A673 (cell line): ENCODE data around the gene TLE3. TPM values are rescaled to one million over a fixed set of nuclear protein-coding genes. Genes with fewer than 3 reads are reported as not detected.

Source experiments
- BruUV-seq: library from RNA; stranded (reverse); fragments of 400-500 nt; replicated peaks from 2 replicates; lab custom pipeline; 2021; lab: Mats Ljungman, UMichigan
- CTCF ChIA-PET: fragments of 300-600 bp; sonication (Branson Sonifier 250); formaldehyde crosslinking; loops from one replicate; lab custom pipeline; 2022; ENCODE audit warnings: antibody characterized with exemption; lab: Charles Lee
- POLR2A ChIA-PET: fragments of 300-600 bp; sonication (Branson Sonifier 250); formaldehyde crosslinking; loops from one replicate; lab custom pipeline; 2022; ENCODE audit warnings: antibody characterized with exemption; ENCODE audit not compliant: low non-redundant PET; lab: Charles Lee
- DNase-seq: peaks from one replicate; pipeline ENCODE4 v3.0.0-alpha.2; 2015; ENCODE audit warnings: low spot score
- H3K27ac ChIP-seq: fragments of 200-600 bp; sonication (generic); 2 replicates; pipeline ENCODE4 v1.5.1; 2016; ENCODE audit warnings: mixed run types, low read depth, mild to moderate bottlenecking, mixed read lengths, antibody characterized with exemption, low read length; ENCODE audit not compliant: poor library complexity, severe bottlenecking
- H3K27me3 ChIP-seq: fragments of 200-600 bp; sonication (generic); replicated peaks from 2 replicates; pipeline ENCODE4 v1.6.1; 2017; ENCODE audit warnings: mixed run types, low read depth, mild to moderate bottlenecking, mixed read lengths, antibody characterized with exemption, low read length; ENCODE audit not compliant: insufficient read depth, poor library complexity
- H3K36me3 ChIP-seq: fragments of 200-600 bp; sonication (generic); 2 replicates; pipeline ENCODE4 v1.6.1; 2016; ENCODE audit warnings: mixed run types, mild to moderate bottlenecking, mixed read lengths, antibody characterized with exemption, low read length; ENCODE audit not compliant: insufficient read depth, poor library complexity, severe bottlenecking
- H3K4me1 ChIP-seq: fragments of 200-600 bp; sonication (generic); 2 replicates; pipeline ENCODE4 v1.6.1; 2017; ENCODE audit warnings: mixed run types, mild to moderate bottlenecking, mixed read lengths, antibody characterized with exemption, low read length; ENCODE audit not compliant: insufficient read depth, poor library complexity, severe bottlenecking
- H3K4me3 ChIP-seq: fragments of 200-600 bp; sonication (generic); 2 replicates; pipeline ENCODE4 v1.5.1; 2016; ENCODE audit warnings: low read depth, mixed run types, mild to moderate bottlenecking, mixed read lengths, low read length; ENCODE audit not compliant: poor library complexity, severe bottlenecking
- H3K9me3 ChIP-seq: fragments of 200-600 bp; sonication (generic); 2 replicates; pipeline ENCODE4 v1.6.1; 2016; ENCODE audit warnings: mixed run types, low read depth, mild to moderate bottlenecking, mixed read lengths, antibody characterized with exemption, low read length; ENCODE audit not compliant: poor library complexity, severe bottlenecking
- EZH2 ChIP-seq: fragments of 200-600 bp; sonication (generic); IDR thresholded peaks from 2 replicates; pipeline ENCODE4 v1.6.1; 2017; ENCODE audit warnings: borderline replicate concordance, low read depth, mild to moderate bottlenecking, mixed read lengths, antibody characterized with exemption, low read length; ENCODE audit not compliant: poor library complexity, severe bottlenecking
- intact Hi-C: fragments of 100-400 bp; cut with micrococcal nuclease; formaldehyde crosslinking; loops from one replicate; pipeline ENCODE4 v1.10.0; 2022; ENCODE audit not compliant: unreplicated experiment
- total RNA-seq: library from RNA; stranded (reverse); gene quantifications from 2 replicates; pipeline ENCODE4 v1.2.3, GENCODE V29; 2021
- TF ChIP-seq, protein P1 (sequence below): fragments of 300-800, 200-600 bp; sonication (generic); conservative IDR thresholded peaks from 2 replicates; pipeline ENCODE4 v1.5.1; 2017; ENCODE audit warnings: low read depth, mild to moderate bottlenecking, antibody characterized with exemption, low read length, moderate library complexity, mixed read lengths

The TLE3 gene
- total RNA-seq, 1 experiment from 2014 or later: 90.4 TPM

DNA sequence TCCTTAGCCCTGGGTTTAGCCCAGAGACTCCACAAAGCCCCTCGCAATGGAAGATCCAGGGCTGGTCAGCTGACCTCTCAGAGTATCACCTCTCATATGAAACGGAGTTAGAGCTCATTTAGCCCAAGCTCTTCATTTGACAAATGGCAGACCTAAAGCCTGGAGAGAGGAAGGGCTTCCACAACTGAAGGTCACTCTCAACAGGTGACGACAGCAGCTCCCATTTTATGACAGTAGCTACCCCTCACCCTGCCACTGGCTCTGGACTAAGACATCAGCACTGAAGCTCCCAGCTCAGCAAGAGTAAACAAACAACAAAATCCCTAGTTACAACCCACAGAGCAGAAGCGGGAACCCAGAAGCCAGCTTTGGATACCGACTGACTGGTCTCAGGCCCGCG is 33.7 kb downstream of the TLE3 start:
- Histone ChIP-seq H3K27me3 (no peaks in the 10 kb centered on the region), H3K36me3 (peaks cover 65% of the 10 kb centered on the region), H3K4me1 (peaks cover 37% of the 10 kb centered on the region), H3K9me3 (no peaks in the 10 kb centered on the region), H3K27ac (no peak overlapping the region), H3K4me3 (no peak overlapping the region)
- no peak for DNase-seq
- CTCF ChIA-PET: no interaction called here
- intact Hi-C loops: loop anchor here (2.0 to 10.0 kb wide), 2 partner anchors 33 to 589 kb away; partner anchors contain the start of gene TLE3
- BruUV-seq: no TSS peak
- POLR2A ChIA-PET: no interaction called here
- TF ChIP-seq, protein P1, sequence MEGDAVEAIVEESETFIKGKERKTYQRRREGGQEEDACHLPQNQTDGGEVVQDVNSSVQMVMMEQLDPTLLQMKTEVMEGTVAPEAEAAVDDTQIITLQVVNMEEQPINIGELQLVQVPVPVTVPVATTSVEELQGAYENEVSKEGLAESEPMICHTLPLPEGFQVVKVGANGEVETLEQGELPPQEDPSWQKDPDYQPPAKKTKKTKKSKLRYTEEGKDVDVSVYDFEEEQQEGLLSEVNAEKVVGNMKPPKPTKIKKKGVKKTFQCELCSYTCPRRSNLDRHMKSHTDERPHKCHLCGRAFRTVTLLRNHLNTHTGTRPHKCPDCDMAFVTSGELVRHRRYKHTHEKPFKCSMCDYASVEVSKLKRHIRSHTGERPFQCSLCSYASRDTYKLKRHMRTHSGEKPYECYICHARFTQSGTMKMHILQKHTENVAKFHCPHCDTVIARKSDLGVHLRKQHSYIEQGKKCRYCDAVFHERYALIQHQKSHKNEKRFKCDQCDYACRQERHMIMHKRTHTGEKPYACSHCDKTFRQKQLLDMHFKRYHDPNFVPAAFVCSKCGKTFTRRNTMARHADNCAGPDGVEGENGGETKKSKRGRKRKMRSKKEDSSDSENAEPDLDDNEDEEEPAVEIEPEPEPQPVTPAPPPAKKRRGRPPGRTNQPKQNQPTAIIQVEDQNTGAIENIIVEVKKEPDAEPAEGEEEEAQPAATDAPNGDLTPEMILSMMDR: no peak
- no peak for TF ChIP-seq EZH2

DNA sequence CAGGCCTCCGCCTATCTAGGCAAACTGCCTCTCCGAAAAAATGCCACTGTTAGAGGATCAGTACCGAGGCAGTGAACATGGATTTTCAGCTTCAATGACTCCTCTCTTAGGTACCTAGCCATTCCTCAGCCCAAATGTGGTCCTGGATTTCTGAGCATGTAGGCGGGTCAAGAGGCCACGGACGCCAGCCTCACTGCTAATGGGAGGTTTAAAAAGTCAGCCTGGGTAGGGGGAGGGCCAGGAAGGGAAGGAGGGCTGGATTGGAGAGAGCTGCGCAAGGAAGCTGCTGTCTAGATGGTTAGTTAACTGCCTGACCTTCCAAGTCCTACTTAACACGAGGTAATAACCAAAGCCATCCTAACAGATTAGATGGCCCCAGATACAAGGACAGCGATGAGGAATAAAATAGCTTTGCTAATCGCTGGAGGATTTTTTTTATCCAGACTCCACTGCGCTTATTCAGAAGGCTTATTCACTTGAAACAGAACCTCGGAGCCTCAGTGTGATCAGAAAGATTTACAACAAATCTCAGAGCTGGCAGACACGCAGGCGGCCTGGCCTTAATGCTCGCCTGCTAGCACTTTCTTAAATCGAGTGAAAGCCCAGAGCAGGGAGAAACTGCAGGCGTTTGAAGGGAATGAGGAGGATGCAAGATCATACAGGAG is 34.3 kb downstream of the TLE3 start:
- intact Hi-C loops: loop anchor here (2.0 to 10.0 kb wide), 2 partner anchors 33 to 589 kb away; partner anchors contain the start of gene TLE3
- Histone ChIP-seq H3K27ac (no peak overlapping the region), H3K27me3 (no peaks in the 10 kb centered on the region), H3K36me3 (peaks cover 65% of the 10 kb centered on the region), H3K9me3 (no peaks in the 10 kb centered on the region), H3K4me1 (peaks cover 37% of the 10 kb centered on the region), H3K4me3 (no peak overlapping the region)
- TF ChIP-seq EZH2: no peak
- TF ChIP-seq, protein P1: no peak
- no peak for DNase-seq
- no TSS peak for BruUV-seq
- ChIA-PET CTCF (no interaction called here), POLR2A (no interaction called here)

DNA sequence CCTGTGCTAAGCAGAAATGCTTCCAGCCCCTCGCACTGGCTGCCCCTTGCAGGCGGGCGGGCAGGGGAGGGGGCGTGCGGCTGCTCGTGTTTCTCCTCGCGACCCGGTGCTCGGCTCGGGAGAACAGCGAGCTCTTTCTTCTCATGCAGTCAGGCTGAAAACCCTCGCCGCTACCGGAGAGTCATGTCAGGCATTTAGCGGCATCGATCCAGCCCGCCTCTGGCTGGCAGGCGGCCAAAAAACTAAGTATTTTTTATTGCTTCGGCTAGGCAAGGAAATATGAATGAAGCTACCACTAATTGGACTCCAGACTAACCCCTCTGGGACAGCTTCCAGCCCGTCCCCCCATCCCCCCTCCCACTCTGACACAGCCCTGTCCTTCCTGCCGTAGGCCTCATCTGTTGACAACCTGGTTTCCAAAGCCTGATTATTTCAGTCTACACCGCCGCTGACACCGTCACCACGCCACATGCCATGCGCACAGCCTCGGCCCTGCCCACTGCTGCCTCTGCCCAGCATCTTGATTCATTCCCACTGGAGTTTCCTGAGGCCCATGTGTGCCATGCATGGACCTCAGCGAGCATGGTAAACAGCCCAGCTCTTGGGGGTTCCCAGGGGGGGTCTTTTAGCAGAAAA is 35.3 kb downstream of the TLE3 start:
- ChIA-PET POLR2A (interaction anchor here (0.7 kb wide), 1 partner anchor 28 kb away, joined by 3 read pairs; no protein-coding TSS in a partner anchor), CTCF (interaction anchor here (0.9 kb wide), 1 partner anchor 466 kb away, joined by 3 read pairs; no protein-coding TSS in a partner anchor)
- intact Hi-C loops: loop anchor here (2.0 to 10.0 kb wide), 2 partner anchors 34 to 588 kb away; partner anchors contain the start of gene TLE3
- peak overlapping the region; percentile 60 for H3K27ac ChIP-seq
- no peaks in the 10 kb centered on the region for H3K27me3 ChIP-seq
- no peaks in the 10 kb centered on the region for H3K9me3 ChIP-seq
- peak overlapping the region; percentile 33 for H3K4me3 ChIP-seq
- peaks cover 37% of the 10 kb centered on the region for H3K4me1 ChIP-seq
- H3K36me3 ChIP-seq: peaks cover 71% of the 10 kb centered on the region
- peak; percentile 94 for DNase-seq
- BruUV-seq: no TSS peak
- no peak for TF ChIP-seq EZH2
- TF ChIP-seq, protein P1: no peak
